CD4-positive, alpha-beta T cell treated with Interleukin-6 at 100 ng/mL for 8 hours (primary cell): ENCODE data around the gene LRR1.
A peak's percentile ranks its signal among the peaks of the same experiment; 100 is the strongest.
"Not testable (repeated sequence)": the region's sequence is repeated elsewhere in the genome, so short reads cannot be mapped to it uniquely, and the experiment has no call there.

Source experiments
- DNase-seq: peaks from one replicate; pipeline ENCODE4 v3.0.0-alpha.2; 2020; ENCODE audit warnings: mixed read lengths, low spot score

LRR1 gene

GRCh38 chr14:49598485-49599300, at the start of gene LRR1:
LRR1 (plus strand) TSS chr14:49598940; CDS start chr14:49599021, 81 bp downstream.
- peak; percentile 80 for DNase-seq

- DNase-seq, result no peak
Observed at GRCh38 chr14:49549446-49549845, 49.3 kb upstream of the LRR1 start.

GRCh38 chr14:49549881-49550280, 48.9 kb upstream of the LRR1 start:
- DNase-seq, result no peak

- DNase-seq, result no peak
Observed at GRCh38 chr14:49550286-49551184, 48.2 kb upstream of the LRR1 start.

- DNase-seq, result no peak
Observed at GRCh38 chr14:49551569-49551968, 47.2 kb upstream of the LRR1 start.

GRCh38 chr14:49553106-49553505, 45.6 kb upstream of the LRR1 start:
- no peak for DNase-seq

GRCh38 chr14:49553892-49554291, 44.8 kb upstream of the LRR1 start:
- no peak for DNase-seq

GRCh38 chr14:49559979-49560768, 38.6 kb upstream of the LRR1 start:
- no peak for DNase-seq

- no peak for DNase-seq
Observed at GRCh38 chr14:49566714-49567113, 32.0 kb upstream of the LRR1 start.

GRCh38 chr14:49569281-49569680, 29.5 kb upstream of the LRR1 start:
- no peak for DNase-seq

- DNase-seq, result no peak
Observed at GRCh38 chr14:49574038-49574437, 24.7 kb upstream of the LRR1 start.

- DNase-seq, result no peak
Observed at GRCh38 chr14:49578141-49578540, 20.6 kb upstream of the LRR1 start.

- no peak for DNase-seq
Observed at GRCh38 chr14:49579841-49580240, 18.9 kb upstream of the LRR1 start.

- DNase-seq, result no peak
Observed at GRCh38 chr14:49581209-49582112, 17.3 kb upstream of the LRR1 start.

GRCh38 chr14:49582113-49582977, 16.4 kb upstream of the LRR1 start:
- no peak for DNase-seq

- no peak for DNase-seq
Observed at GRCh38 chr14:49583629-49584028, 15.1 kb upstream of the LRR1 start.

- DNase-seq, result no peak
Observed at GRCh38 chr14:49584058-49584457, 14.7 kb upstream of the LRR1 start.

GRCh38 chr14:49584981-49585640, 13.6 kb upstream of the LRR1 start:
- not testable (repeated sequence) for DNase-seq

- DNase-seq, result peak; percentile 99
Observed at GRCh38 chr14:49585803-49586672, 12.7 kb upstream of the LRR1 start, which contains the start of gene RPS29. RPS29 (minus strand) TSS chr14:49586380; CDS start chr14:49586346, 34 bp downstream.
